Right renal cortex interstitium (tissue), 3 donors: ENCODE measurements around the gene INPP4A. TPM values are rescaled to one million over a fixed set of nuclear protein-coding genes. Genes with fewer than 3 reads are reported as not detected.

Experiments
- DNase-seq, 3 donors: peaks; one replicate each; pipeline ENCODE4 v3.0.0-alpha.2; 2013; ENCODE audit warnings: low read depth in 3 of 3, low spot score in 2 of 3
- polyA plus RNA-seq, 3 donors: library from polyadenylated mRNA; unstranded; fragments of 120-200 nt; gene quantifications; one replicate each; pipeline ENCODE4 v1.2.1, GENCODE V29; 2013; ENCODE audit not compliant: insufficient read length in 3 of 3

Gene INPP4A
- polyA plus RNA-seq, 3 donors: 18.1 to 19.8 (median 18.4) TPM

- no peak for DNase-seq
These were observed 63.4 kb downstream of the INPP4A start for GRCh38 chr2:98507891-98508708.

DNA sequence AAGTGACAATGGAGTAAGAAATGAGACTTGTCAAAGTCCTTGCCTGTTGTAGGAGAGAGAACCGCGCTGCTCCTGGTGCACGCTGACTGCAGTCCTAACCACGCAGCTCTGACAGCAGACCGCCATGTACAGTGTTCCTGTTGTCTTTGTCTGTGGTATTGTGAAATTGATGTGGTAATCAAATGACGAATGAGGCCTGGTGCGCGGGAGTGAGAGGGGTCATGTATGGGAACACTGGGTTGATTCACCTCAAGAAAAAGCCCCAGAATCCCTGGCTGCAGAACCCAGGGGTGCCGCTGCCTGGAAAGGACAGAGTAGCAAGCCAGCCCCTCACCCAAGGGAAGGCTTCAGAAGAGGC, 64.0 kb downstream of the INPP4A start:
- DNase-seq: no peak

GRCh38 chr2:98509542-98510321, 65.1 kb downstream of the INPP4A start:
- no peak for DNase-seq

DNA sequence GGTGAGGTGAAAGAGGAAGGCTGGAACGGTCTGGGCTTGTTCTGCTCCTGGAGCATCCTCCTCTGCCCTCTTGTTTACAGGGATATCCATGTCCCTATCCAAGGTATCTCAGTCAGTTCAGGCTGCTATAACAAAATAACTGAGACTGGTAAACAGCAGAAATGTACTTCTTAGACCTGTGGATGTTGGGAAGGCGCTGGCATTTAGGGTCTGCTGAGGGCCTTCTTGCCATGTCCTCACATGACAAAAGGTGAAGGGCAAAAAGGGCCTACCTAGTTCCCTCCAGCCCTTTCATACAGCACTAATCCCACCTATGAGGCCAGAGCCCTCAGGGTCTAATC, 65.6 kb downstream of the INPP4A start:
- DNase-seq: no peak

DNA sequence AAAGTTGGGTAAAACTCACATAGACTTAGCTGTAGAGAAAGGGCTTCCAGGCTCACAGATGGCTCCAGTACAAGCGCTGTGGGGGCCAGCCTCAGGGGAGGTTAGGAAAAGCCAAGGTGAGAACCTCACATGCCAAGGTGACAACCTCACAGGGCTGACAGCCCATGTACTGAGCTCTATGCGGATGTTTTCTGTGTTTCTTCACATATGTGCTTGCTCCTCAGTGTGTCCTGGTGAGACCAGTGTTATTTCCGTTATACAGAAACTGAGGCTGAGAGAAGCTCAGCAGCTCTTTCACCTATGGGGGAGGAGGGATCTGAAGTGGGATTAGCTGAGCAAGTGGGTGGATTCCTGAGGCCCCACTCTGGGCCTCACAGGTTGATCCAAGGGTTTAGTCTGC, 67.3 kb downstream of the INPP4A start:
- DNase-seq: no peak

DNA sequence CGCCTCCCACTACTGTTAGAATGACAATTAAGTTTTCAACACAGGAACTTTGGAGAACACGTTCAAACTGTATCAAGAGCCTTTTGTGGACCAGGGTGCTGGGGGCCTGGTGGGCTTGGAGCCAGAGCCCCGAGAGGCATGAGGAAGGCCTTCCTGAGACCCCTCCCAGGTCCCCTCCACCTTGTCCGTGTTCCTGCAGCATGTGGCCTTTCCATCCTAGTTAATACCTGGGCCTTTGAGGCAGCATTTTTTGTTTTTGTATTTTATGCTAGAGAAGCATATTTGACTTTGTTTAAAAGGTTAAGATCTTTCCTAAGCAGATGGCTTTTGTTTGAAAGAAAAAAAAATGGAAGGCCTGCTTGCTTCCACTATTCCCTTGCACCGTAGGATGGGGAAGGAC, 68.0 kb downstream of the INPP4A start:
- no peak for DNase-seq

- no peak for DNase-seq
These were observed 69.5 kb downstream of the INPP4A start for GRCh38 chr2:98514096-98514639.

GRCh38 chr2:98514879-98515249, 70.2 kb downstream of the INPP4A start:
- no peak for DNase-seq

GRCh38 chr2:98515250-98515991, 70.8 kb downstream of the INPP4A start:
- DNase-seq: no peak

GRCh38 chr2:98516571-98516970, 71.9 kb downstream of the INPP4A start:
- no peak for DNase-seq

GRCh38 chr2:98517636-98518035, 73.0 kb downstream of the INPP4A start:
- DNase-seq: no peak

- DNase-seq: no peak
These were observed 73.4 kb downstream of the INPP4A start for GRCh38 chr2:98518101-98518500.

- DNase-seq: no peak
These were observed 74.5 kb downstream of the INPP4A start for GRCh38 chr2:98519156-98519555.

DNA sequence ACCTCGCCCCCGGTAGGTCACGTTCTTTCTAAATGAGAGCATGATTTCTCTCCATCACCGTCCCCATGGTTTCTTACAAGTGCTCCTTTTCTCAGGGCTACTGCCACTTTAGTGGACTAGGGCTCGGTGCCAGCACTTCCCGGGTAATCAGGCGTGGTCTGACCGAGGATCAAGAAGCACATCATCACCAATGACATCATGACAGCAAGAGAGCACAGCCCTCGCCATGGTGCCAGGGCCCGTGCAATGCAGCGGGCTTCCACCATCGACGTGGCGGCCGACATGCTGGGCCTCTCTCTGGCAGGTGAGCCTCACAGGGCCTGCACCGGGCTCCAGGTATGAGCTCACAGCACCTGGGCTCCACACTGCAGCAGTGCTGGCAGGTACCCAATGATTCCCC, 75.2 kb downstream of the INPP4A start:
- DNase-seq: no peak

- no peak for DNase-seq
These were observed 76.1 kb downstream of the INPP4A start for GRCh38 chr2:98520806-98521205.

- DNase-seq: no peak
These were observed 76.6 kb downstream of the INPP4A start for GRCh38 chr2:98521266-98521665.

DNA sequence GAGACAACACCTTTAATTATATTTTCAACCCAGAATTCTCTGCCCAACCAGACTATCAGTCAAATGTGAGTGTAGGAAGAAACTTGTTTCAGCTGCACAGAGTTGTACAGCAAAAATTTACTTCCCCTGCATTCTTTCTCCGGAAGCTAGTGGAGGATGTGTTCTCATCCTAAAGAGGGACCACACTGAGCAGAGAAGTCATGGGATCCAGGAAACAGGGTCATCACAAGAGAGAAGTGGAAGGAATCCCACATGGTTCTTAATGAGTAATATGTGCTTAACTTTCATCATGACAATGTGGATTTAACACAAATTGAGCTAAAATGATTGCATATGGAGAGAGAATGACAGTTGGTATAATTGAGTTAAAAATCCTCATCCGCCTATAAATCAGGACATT, 78.2 kb downstream of the INPP4A start:
- DNase-seq: no peak

DNA sequence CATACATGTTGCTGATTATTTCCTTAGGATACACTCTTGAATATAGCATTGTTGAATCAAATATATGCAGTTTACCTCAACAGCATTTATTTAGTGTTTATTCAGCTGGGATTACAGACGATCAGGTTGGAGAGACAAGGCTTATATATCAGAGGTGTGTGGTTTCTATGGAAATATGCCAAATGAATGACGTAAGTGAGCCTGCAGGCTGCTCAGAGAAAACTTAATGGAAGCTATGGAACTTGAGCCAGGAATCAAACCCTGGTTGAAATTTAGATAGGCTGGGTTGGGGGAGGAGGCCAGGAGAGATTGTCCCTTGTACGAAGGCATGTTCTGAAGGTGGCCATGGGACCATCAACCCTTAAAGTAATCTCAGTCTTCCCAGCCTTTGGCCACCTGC, 79.5 kb downstream of the INPP4A start:
- DNase-seq: no peak

GRCh38 chr2:98528349-98528748, 83.7 kb downstream of the INPP4A start:
- DNase-seq: no peak

GRCh38 chr2:98530114-98530513, 85.5 kb downstream of the INPP4A start:
- DNase-seq: no peak

DNA sequence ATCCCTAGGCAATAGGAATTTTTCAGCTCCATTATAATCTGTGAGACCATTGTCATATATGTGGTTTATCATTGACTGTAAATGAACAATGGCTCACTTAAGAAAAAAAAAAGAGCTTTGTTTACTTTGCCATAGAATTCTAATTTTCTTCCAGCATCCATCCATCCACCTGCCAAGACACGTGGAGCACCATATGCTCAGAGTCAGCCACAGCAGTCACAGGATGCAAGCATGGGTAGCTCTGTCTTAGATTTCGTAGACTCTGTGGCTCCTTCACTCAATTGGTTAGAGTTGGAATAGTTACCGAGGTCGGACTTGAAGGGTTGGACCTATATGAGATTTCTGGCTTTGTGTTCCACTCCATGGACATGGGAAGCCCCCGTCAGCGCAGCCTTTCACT, 88.1 kb downstream of the INPP4A start:
- DNase-seq: no peak
